Mesodermal cell (in vitro differentiated cells): ENCODE results near the gene EGFR.

Source experiments
- H3K27ac ChIP-seq: 2 replicates; pipeline ENCODE4 v1.7.0; 2013; ENCODE audit warnings: mild to moderate bottlenecking, low read depth, low read length, moderate library complexity; ENCODE audit not compliant: severe bottlenecking
- H3K36me3 ChIP-seq: 2 replicates; pipeline ENCODE4 v1.7.1; 2013; ENCODE audit warnings: mild to moderate bottlenecking, low read length, moderate library complexity; ENCODE audit not compliant: control insufficient read depth, insufficient read depth
- H3K4me1 ChIP-seq: one replicate; pipeline ENCODE4 v1.7.1; 2013; ENCODE audit warnings: mild to moderate bottlenecking, low read length; ENCODE audit not compliant: insufficient read depth, control insufficient read depth, poor library complexity, severe bottlenecking
- H3K4me3 ChIP-seq: 2 replicates; pipeline ENCODE4 v1.7.0; 2013; ENCODE audit warnings: low read length, control low read depth, mild to moderate bottlenecking; ENCODE audit not compliant: insufficient read depth, poor library complexity, severe bottlenecking; ENCODE audit errors: extremely low read depth
- H3K9me3 ChIP-seq: 2 replicates; pipeline ENCODE4 v1.7.1; 2013; ENCODE audit warnings: mild to moderate bottlenecking, low read length, moderate library complexity; ENCODE audit not compliant: control insufficient read depth
- WGBS, 2 experiments: methylation state at CpG; one replicate each; pipeline ENCODE4 v1.1.5; 2013; ENCODE audit warnings: missing lambda C conversion rate in 2 of 2; ENCODE audit not compliant: insufficient coverage in 2 of 2; 5-methylcytosine and 5-hydroxymethylcytosine counted together

Gene EGFR

GRCh38 chr7:55172881-55173609 is 154.2 kb downstream of the EGFR start:
- peaks cover 3% of the 10 kb centered on the region for H3K4me1 ChIP-seq
- H3K27ac ChIP-seq = no peak overlapping the region
- H3K9me3 ChIP-seq = no peaks in the 10 kb centered on the region
- WGBS, 2 experiments = 94 to 95% methylated on average over 22 to 25 of the region's 25 CpGs
- no peak overlapping the region for H3K4me3 ChIP-seq
- H3K36me3 ChIP-seq = peaks cover 34% of the 10 kb centered on the region

GRCh38 chr7:55173671-55174070 is 154.9 kb downstream of the EGFR start:
- H3K4me1 ChIP-seq = peaks cover 3% of the 10 kb centered on the region
- H3K9me3 ChIP-seq = no peaks in the 10 kb centered on the region
- H3K4me3 ChIP-seq = no peak overlapping the region
- WGBS, 2 experiments = 92 to 93% methylated on average over 7 of the region's 7 CpGs
- no peak overlapping the region for H3K27ac ChIP-seq
- peaks cover 34% of the 10 kb centered on the region for H3K36me3 ChIP-seq

- Histone ChIP-seq H3K27ac (no peak overlapping the region), H3K9me3 (no peaks in the 10 kb centered on the region), H3K4me1 (peaks cover 3% of the 10 kb centered on the region), H3K4me3 (no peak overlapping the region), H3K36me3 (peaks cover 34% of the 10 kb centered on the region)
- WGBS, 2 experiments = 80 to 92% methylated on average over 6 to 12 of the region's 12 CpGs
Measured at GRCh38 chr7:55174456-55174855, 155.6 kb downstream of the EGFR start.

- H3K4me1 ChIP-seq = peaks cover 3% of the 10 kb centered on the region
- no peak overlapping the region for H3K4me3 ChIP-seq
- H3K9me3 ChIP-seq = no peaks in the 10 kb centered on the region
- 100% methylated on average over 1 of the region's 1 CpG for WGBS, 2 experiments
- peaks cover 34% of the 10 kb centered on the region for H3K36me3 ChIP-seq
- no peak overlapping the region for H3K27ac ChIP-seq
Measured at GRCh38 chr7:55174856-55175255, 156.0 kb downstream of the EGFR start.

- Histone ChIP-seq H3K36me3 (peaks cover 27% of the 10 kb centered on the region), H3K4me1 (peaks cover 5% of the 10 kb centered on the region), H3K27ac (no peak overlapping the region), H3K4me3 (no peak overlapping the region), H3K9me3 (no peaks in the 10 kb centered on the region)
- WGBS, 2 experiments = 89 to 93% methylated on average over 6 of the region's 7 CpGs
Measured at GRCh38 chr7:55177068-55177530, 158.3 kb downstream of the EGFR start.

- no peak overlapping the region for H3K27ac ChIP-seq
- H3K9me3 ChIP-seq = no peaks in the 10 kb centered on the region
- no peak overlapping the region for H3K4me3 ChIP-seq
- peaks cover 27% of the 10 kb centered on the region for H3K36me3 ChIP-seq
- H3K4me1 ChIP-seq = peaks cover 5% of the 10 kb centered on the region
- WGBS, 2 experiments = 95 to 96% methylated on average over 12 to 18 of the region's 18 CpGs
Measured at GRCh38 chr7:55177589-55178261, 158.9 kb downstream of the EGFR start.

- peaks cover 22% of the 10 kb centered on the region for H3K36me3 ChIP-seq
- no peak overlapping the region for H3K4me3 ChIP-seq
- no peaks in the 10 kb centered on the region for H3K9me3 ChIP-seq
- peaks cover 5% of the 10 kb centered on the region for H3K4me1 ChIP-seq
- WGBS, 2 experiments = 92 to 93% methylated on average over 6 to 7 of the region's 8 CpGs
- no peak overlapping the region for H3K27ac ChIP-seq
Measured at GRCh38 chr7:55178292-55178862, 159.6 kb downstream of the EGFR start.

- H3K27ac ChIP-seq = no peak overlapping the region
- peaks cover 5% of the 10 kb centered on the region for H3K4me1 ChIP-seq
- H3K9me3 ChIP-seq = no peaks in the 10 kb centered on the region
- H3K4me3 ChIP-seq = no peak overlapping the region
- WGBS, 2 experiments = 76 to 82% methylated on average over 9 to 11 of the region's 18 CpGs
- peaks cover 22% of the 10 kb centered on the region for H3K36me3 ChIP-seq
Measured at GRCh38 chr7:55178863-55179773, 160.3 kb downstream of the EGFR start.

GRCh38 chr7:55179931-55180682 is 161.3 kb downstream of the EGFR start:
- Histone ChIP-seq H3K4me3 (no peak overlapping the region), H3K4me1 (peaks cover 6% of the 10 kb centered on the region), H3K27ac (no peak overlapping the region), H3K36me3 (peaks cover 13% of the 10 kb centered on the region), H3K9me3 (no peaks in the 10 kb centered on the region)
- WGBS, 2 experiments = 87% methylated on average over 3 of the region's 5 CpGs
